ENCODE results near the gene TSPAN9. TPM values are rescaled to one million over a fixed set of nuclear protein-coding genes. Genes with fewer than 3 reads are reported as not detected.

The TSPAN9 gene
- polyA plus RNA-seq, 2 of the 4 experiments (the other 2 are of a cell fraction) = 12.4 to 16.1 TPM

- TF ChIP-seq MYC (IDR thresholded peaks at IDR 0.05; ENCODE audit: borderline replicate concordance, low read length) = no peak
- TF ChIP-seq CBX8 (IDR thresholded peaks at IDR 0.05) = no peak
Observed at GRCh38 chr12:3145546-3146310, 68.5 kb downstream of the TSPAN9 start (continued).

GRCh38 chr12:3147260-3147659 is 70.1 kb downstream of the TSPAN9 start:
- Histone ChIP-seq H3K27ac (no peak overlapping the region), H3K4me2 (no peak overlapping the region), H3K4me3 (no peak overlapping the region), H3K4me1 (no peaks in the 10 kb centered on the region), H3K9me3 (0 out of 3 replicates have a peak, but pooled peaks cover 5% of the 10 kb centered on the region)
- WGBS (ENCODE audit: missing lambda C conversion rate) = 84% methylated on average over 14 of the region's 15 CpGs
- POLR2A ChIA-PET = no interaction called here
- no peak for DNase-seq (ENCODE audit: low read depth in 1 of 2, low spot score in 1 of 2)
- no peak for FAIRE-seq
- CTCF ChIA-PET = interaction anchor here (0.8 to 15.1 kb wide), 8 partner anchors 9 to 656 kb away, joined by 3 to 125 read pairs (median 5); no protein-coding TSS in a partner anchor
- TF ChIP-seq FOXS1 (CRISPR knock-in tag; IDR thresholded peaks at IDR 0.05) = no peak
- no peak for ATAC-seq

- no peaks in the 10 kb centered on the region for H3K4me1 ChIP-seq
- ATAC-seq (no peak), DNase-seq (ENCODE audit: low read depth in 1 of 2, low spot score in 1 of 2) (no peak), FAIRE-seq (no peak)
- H3K27ac ChIP-seq = no peak overlapping the region
- CTCF ChIA-PET = interaction anchor here (0.6 to 15.1 kb wide), 10 partner anchors 8 to 636 kb away, joined by 3 to 125 read pairs (median 6); no protein-coding TSS in a partner anchor
- H3K9me3 ChIP-seq = 0 out of 3 replicates have a peak, but pooled peaks cover 5% of the 10 kb centered on the region
- TF ChIP-seq MAFK (IDR thresholded peaks at IDR 0.05; ENCODE audit: partially characterized antibody) (no peak), ZNF302 (CRISPR knock-in tag; IDR thresholded peaks at IDR 0.05) (no peak), PBX3 (IDR thresholded peaks at IDR 0.05) (no peak), BCL3 (IDR thresholded peaks at IDR 0.05) (no peak), HOXA7 (CRISPR knock-in tag; IDR thresholded peaks at IDR 0.05) (no peak), ELK1 (IDR thresholded peaks at IDR 0.05; ENCODE audit: low read depth, low read length) (no peak), RNF2 (IDR thresholded peaks at IDR 0.05; ENCODE audit: borderline replicate concordance, low read depth) (no peak)
- no peak overlapping the region for H3K4me3 ChIP-seq
- 66% methylated on average over 14 of the region's 16 CpGs for WGBS (ENCODE audit: missing lambda C conversion rate)
- H3K4me2 ChIP-seq = no peak overlapping the region
- POLR2A ChIA-PET = no interaction called here
Observed at GRCh38 chr12:3148366-3149000, 71.3 kb downstream of the TSPAN9 start.

GRCh38 chr12:3149515-3150307 is 72.5 kb downstream of the TSPAN9 start:
- no peak overlapping the region for H3K27ac ChIP-seq
- H3K4me3 ChIP-seq = no peak overlapping the region
- ChIA-PET POLR2A (no interaction called here), CTCF (interaction anchor here (0.6 to 15.1 kb wide), 10 partner anchors 13 to 160 kb away, joined by 3 to 125 read pairs (median 6); no protein-coding TSS in a partner anchor)
- no peak overlapping the region for H3K4me2 ChIP-seq
- H3K4me1 ChIP-seq = no peaks in the 10 kb centered on the region
- WGBS (ENCODE audit: missing lambda C conversion rate) = 93% methylated on average over 10 of the region's 10 CpGs
- DNase-seq (ENCODE audit: low read depth in 1 of 2, low spot score in 1 of 2) (no peak), ATAC-seq (no peak), FAIRE-seq (no peak)
- no peaks in the 10 kb centered on the region for H3K9me3 ChIP-seq
- TF ChIP-seq GATA3 (IDR thresholded peaks at IDR 0.05; ENCODE audit: borderline replicate concordance) (no peak), HOXB13 (CRISPR knock-in tag; IDR thresholded peaks at IDR 0.05; ENCODE audit: low read depth) (no peak), RNF2 (IDR thresholded peaks at IDR 0.05; ENCODE audit: borderline replicate concordance, low read depth) (no peak), EHF (CRISPR knock-in tag; IDR thresholded peaks at IDR 0.05) (no peak), RARB (CRISPR knock-in tag; IDR thresholded peaks at IDR 0.05) (no peak), MAFK (IDR thresholded peaks at IDR 0.05; ENCODE audit: partially characterized antibody) (no peak), FOXS1 (CRISPR knock-in tag; IDR thresholded peaks at IDR 0.05) (no peak), NFE2L2 (conservative IDR thresholded peaks at IDR 0.05; ENCODE audit: low read length) (no peak), SREBF2 (IDR thresholded peaks at IDR 0.05) (no peak), CBX2 (IDR thresholded peaks at IDR 0.05; ENCODE audit: borderline replicate concordance, low read depth) (no peak), TFCP2L1 (CRISPR knock-in tag; IDR thresholded peaks at IDR 0.05) (no peak), ZFP36 (IDR thresholded peaks at IDR 0.05; ENCODE audit: borderline replicate concordance, partially characterized antibody) (no peak), NR3C1 (IDR thresholded peaks at IDR 0.05) (no peak), ZC3H11A (IDR thresholded peaks at IDR 0.05) (no peak), FOSL2 (IDR thresholded peaks at IDR 0.05) (no peak), FOSL2 (CRISPR knock-in tag; IDR thresholded peaks at IDR 0.05) (no peak), CHD2 (IDR thresholded peaks at IDR 0.05; ENCODE audit: low read length, partially characterized antibody) (no peak), SMC3 (IDR thresholded peaks at IDR 0.05) (no peak), KDM1A (IDR thresholded peaks at IDR 0.05; ENCODE audit: low read depth) (no peak)
